Mucosa of descending colon (tissue), 3 donors: ENCODE data around the gene IL1RL1. TPM values are rescaled to one million over a fixed set of nuclear protein-coding genes. Genes with fewer than 3 reads are reported as not detected.

ENCODE experiments used
- ATAC-seq: fragments of 200-7000 bp; cut with Tn5 transposase; one replicate; pipeline ENCODE4 v1.9.1; 2020; ENCODE audit warnings: mild to moderate bottlenecking, moderate library complexity
- DNase-seq, 3 donors: peaks; one replicate each; pipeline ENCODE4 v3.0.0-alpha.2; 2020
- H3K36me3 ChIP-seq: fragments of 200-600 bp; one replicate; pipeline ENCODE4 v1.8.0; 2021; ENCODE audit warnings: low read depth, mild to moderate bottlenecking
- H3K4me1 ChIP-seq: fragments of 200-600 bp; one replicate; pipeline ENCODE4 v1.8.0; 2021; ENCODE audit warnings: low read depth, mild to moderate bottlenecking
- H3K4me3 ChIP-seq: fragments of 200-600 bp; one replicate; pipeline ENCODE4 v1.8.0; 2021; ENCODE audit warnings: mild to moderate bottlenecking
- H3K9me3 ChIP-seq: fragments of 200-600 bp; one replicate; pipeline ENCODE4 v1.8.0; 2021; ENCODE audit warnings: mild to moderate bottlenecking
- intact Hi-C, 2 donors: fragments of 100-400 bp; cut with DNase I in 1 of 2; cut with micrococcal nuclease in 1 of 2; formaldehyde crosslinking; loops; one replicate each; pipeline versions ENCODE4 v1.11.0 to v1.11.1; 2022; cut with DNase I, micrococcal nuclease
- total RNA-seq, 3 donors: library from RNA; stranded (reverse); fragmentation: NEBNext Ultra II Directional in 2 of 3; extraction: Animal tissue kit (Norgen Biotek cat#: 25700) in 2 of 3; gene quantifications; one replicate each; pipeline versions ENCODE4 v1.2.1 to v1.2.4, GENCODE V29; 2021 to 2023
- TF ChIP-seq, protein P1 (sequence below): fragments of 200-600 bp; IDR thresholded peaks from one replicate; pipeline ENCODE4 v1.8.0; 2022; ENCODE audit warnings: antibody characterized with exemption, mild to moderate bottlenecking
- donor health status: DM: no; HTN: no; CAD: no; lungs with moderate emphysema.
- donor health status: DM: no; HTN: no; CAD: no.
- donor health status: DM: no; HTN: yes; CAD: no.

IL1RL1 gene
- total RNA-seq, 3 donors from 2014 or later, result 0.93 to 7.1 (median 5.9) TPM

DNA sequence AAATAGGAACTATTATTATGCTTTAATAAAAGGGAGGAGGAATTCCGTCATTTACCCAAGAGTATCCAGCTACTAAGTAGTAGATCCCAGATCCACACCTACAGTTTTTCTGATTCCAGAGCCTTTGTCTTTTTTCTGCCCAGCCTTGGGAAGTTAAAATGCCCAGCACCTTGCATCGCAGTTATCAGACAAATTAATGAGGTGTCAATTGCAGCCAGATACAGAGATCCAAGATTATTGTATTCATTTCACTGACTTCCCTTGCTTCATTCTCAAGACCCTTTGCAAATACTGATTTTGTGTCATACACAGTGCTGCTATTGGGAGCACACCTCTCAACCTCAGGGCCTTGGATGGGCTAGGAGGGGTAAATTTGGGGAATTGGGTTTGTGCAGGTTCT lies 45.4 kb downstream of the IL1RL1 start:
- intact Hi-C loops, result no loop called here
- H3K36me3 ChIP-seq, result no peaks in the 10 kb centered on the region

DNA sequence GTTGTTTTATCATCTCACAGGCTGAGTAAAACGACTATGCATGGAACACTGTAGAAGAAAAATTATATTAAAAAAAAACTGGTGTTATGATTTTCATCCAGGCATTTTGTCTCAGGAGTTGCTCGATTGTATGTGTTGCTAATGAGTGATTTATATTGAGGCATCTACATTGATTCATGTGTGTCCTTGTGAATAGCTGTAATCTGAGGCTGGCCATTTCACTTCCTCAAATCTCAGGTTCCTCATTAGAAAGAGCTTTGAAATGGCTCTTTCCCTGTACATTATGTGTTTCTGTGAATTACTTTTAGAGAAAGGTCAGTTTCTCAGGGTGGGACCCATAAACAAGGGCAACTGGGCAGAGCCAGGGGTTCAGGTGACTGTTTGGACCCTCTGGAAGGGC lies 46.6 kb downstream of the IL1RL1 start:
- no peak for ATAC-seq
- Histone ChIP-seq H3K4me1 (no peaks in the 10 kb centered on the region), H3K36me3 (no peaks in the 10 kb centered on the region), H3K4me3 (no peak overlapping the region), H3K9me3 (no peaks in the 10 kb centered on the region)
- intact Hi-C loops, result no loop called here
- no peak for DNase-seq
- TF ChIP-seq, protein P1, sequence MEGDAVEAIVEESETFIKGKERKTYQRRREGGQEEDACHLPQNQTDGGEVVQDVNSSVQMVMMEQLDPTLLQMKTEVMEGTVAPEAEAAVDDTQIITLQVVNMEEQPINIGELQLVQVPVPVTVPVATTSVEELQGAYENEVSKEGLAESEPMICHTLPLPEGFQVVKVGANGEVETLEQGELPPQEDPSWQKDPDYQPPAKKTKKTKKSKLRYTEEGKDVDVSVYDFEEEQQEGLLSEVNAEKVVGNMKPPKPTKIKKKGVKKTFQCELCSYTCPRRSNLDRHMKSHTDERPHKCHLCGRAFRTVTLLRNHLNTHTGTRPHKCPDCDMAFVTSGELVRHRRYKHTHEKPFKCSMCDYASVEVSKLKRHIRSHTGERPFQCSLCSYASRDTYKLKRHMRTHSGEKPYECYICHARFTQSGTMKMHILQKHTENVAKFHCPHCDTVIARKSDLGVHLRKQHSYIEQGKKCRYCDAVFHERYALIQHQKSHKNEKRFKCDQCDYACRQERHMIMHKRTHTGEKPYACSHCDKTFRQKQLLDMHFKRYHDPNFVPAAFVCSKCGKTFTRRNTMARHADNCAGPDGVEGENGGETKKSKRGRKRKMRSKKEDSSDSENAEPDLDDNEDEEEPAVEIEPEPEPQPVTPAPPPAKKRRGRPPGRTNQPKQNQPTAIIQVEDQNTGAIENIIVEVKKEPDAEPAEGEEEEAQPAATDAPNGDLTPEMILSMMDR, result no peak

More for the DNA sequence above, 45.4 kb downstream of the IL1RL1 start:
- TF ChIP-seq, protein P1, result no peak
- ATAC-seq (no peak), DNase-seq (no peak)
- Histone ChIP-seq H3K4me3 (no peak overlapping the region), H3K4me1 (no peaks in the 10 kb centered on the region), H3K9me3 (no peaks in the 10 kb centered on the region)

DNA sequence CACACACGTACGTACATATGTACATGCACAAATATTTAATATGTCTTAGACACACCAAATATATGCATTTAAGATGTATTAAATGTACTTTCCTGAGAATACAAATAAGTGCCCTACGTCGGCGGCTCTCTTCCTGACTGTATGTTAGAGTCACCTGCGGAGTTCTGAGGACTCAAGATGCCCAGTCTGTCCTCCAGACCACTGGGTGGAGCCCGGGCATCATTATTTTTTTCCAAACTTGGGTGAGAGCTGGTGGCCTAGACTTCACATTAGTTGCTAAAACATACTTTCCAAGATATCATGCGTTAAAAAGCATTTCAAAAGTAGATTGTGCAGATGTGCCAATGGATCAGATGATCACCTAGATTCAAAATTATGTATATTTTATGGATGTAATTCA lies 47.1 kb downstream of the IL1RL1 start:
- ATAC-seq (no peak), DNase-seq (no peak)
- Histone ChIP-seq H3K9me3 (no peaks in the 10 kb centered on the region), H3K4me3 (no peak overlapping the region), H3K36me3 (no peaks in the 10 kb centered on the region), H3K4me1 (no peaks in the 10 kb centered on the region)
- TF ChIP-seq, protein P1, result no peak
- intact Hi-C loops, result no loop called here

DNA sequence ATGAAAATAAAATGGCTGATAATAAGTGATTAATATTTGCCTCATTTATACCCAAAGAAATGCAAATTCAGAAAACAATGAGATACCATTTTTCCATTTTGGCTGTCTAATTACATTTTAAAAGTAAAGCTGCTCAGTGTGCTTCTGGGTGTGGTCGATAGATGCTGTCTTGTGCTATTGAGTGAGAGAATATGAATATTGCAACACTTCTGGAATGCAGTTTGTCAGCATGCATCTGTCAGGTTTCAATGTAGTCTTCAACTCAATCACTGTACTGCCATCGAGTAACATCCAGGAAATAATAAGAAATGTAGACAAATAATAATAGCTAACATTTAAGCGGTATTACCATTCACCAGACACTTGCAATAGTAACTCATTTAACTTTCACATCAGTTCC lies 48.2 kb downstream of the IL1RL1 start:
- no peaks in the 10 kb centered on the region for H3K36me3 ChIP-seq
- intact Hi-C loops, result no loop called here
- DNase-seq (no peak), ATAC-seq (no peak)
- H3K9me3 ChIP-seq, result no peaks in the 10 kb centered on the region
- TF ChIP-seq, protein P1, result no peak
- no peak overlapping the region for H3K4me3 ChIP-seq
- no peaks in the 10 kb centered on the region for H3K4me1 ChIP-seq

DNA sequence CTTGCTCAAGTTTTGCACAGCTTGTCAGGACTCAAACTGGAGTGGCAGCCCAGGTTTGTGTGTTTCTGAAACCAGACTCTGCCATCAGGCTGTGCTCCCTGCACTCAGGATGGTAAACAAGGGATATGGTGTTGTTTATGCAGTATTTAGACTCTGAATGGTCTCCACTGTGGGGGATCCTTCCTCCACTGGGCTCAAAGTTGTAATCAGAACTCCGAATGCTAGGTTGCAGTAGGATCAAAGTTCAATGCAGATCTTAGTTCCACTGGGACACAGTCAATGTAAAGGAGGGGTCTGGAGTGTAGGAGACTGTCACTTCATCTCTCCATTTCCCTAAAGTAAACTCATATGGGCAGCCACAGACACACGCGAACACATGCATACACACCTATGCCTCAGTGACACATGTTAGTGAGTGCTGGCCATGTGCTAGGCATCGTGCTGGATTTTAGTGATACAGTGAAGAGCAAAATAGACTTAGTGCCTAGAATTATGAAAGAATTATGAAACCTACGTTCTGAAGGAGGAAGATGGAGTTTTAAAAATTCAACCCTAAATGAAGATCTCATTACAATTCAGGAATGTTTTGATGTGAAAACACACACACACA lies 50.4 kb downstream of the IL1RL1 start:
- no peaks in the 10 kb centered on the region for H3K4me1 ChIP-seq
- H3K36me3 ChIP-seq, result no peaks in the 10 kb centered on the region
- intact Hi-C loops, result no loop called here
- no peak overlapping the region for H3K4me3 ChIP-seq
- ATAC-seq (no peak), DNase-seq (no peak)
- TF ChIP-seq, protein P1, result no peak
- H3K9me3 ChIP-seq, result peaks cover 10% of the 10 kb centered on the region

DNA sequence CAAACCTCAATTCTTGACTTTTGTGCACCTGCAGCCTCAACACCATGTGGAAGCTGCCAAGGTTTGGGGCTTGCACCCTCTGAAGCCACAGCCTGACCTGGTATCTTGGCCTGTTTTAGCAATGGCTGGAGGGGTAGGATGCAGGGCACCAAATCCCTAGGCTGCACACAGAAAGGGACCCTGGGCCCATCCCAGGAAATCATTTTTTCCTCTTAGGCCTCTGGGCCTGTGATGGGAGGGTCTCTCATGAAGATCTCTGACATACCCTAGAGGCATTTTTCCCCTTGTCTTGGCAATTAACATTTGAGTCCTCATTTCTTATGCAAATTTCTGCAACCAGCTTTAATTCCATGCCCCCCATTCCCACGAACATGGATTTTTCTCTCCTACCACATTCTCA lies 54.4 kb downstream of the IL1RL1 start:
- peaks cover 10% of the 10 kb centered on the region for H3K9me3 ChIP-seq
- no peak overlapping the region for H3K4me3 ChIP-seq
- H3K4me1 ChIP-seq, result no peaks in the 10 kb centered on the region
- TF ChIP-seq, protein P1, result no peak
- no peak for DNase-seq
- H3K36me3 ChIP-seq, result no peaks in the 10 kb centered on the region
- ATAC-seq, result no peak
- intact Hi-C loops, result no loop called here
